Measurements from ENCODE around the gene DIRAS1. TPM values are rescaled to one million over a fixed set of nuclear protein-coding genes. Genes with fewer than 3 reads are reported as not detected.

Gene DIRAS1
- total RNA-seq, 1 experiment from 2014 or later, result 0.37 TPM

DNA sequence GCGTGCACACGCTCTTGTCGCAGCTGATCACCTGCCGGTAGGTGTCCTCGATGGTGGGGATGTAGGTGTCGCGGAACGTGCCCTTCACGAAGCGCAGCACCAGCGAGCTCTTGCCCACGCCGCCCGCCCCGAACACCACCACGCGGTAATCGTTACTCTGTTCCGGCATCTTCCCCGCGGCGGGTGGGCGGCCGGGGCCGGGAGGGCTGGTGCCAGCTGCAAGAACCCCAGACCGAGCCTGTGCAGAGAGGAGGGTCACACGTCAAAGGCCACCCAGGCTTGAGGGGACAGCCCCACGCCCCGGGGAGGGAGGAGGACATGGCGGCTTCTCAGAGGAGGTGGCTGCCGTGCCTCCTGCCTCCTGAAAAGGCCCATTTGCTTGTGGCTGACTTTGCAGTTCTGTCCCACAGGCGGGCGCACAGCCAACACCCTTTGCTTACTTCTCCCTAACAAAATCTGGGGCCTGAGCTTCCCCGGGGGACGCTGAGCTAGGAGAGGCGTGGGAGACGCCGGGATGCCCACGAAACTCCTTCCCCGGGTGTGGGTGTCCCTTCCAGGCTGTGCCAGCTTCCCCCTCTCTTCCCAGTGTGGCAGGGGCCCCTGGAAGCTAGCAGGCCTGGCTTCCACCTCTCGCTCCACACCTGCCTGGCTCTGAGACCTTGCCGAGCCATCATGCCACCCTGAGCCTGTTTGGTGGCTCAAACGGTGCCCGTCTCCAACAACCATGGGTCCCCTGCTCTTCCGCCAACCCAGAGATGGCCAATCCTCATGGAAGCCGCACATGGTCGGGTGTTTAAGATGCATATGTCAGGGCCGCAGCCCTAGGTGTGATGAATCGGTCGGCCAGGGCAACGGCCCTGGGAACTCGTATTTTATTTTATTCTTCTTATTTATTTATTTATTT is 3.3 kb downstream of the DIRAS1 start:
- CTCF ChIA-PET, result interaction anchor here (0.5 to 1.3 kb wide), 2 partner anchors 14 to 70 kb away, joined by 3 to 5 read pairs; no protein-coding TSS in a partner anchor
- Mint-ChIP-seq H3K4me3 (ENCODE audit: unreplicated experiment) (no peak overlapping the region), H3K36me3 (ENCODE audit: insufficient read depth, unreplicated experiment) (no peaks in the 10 kb centered on the region), H3K27ac (ENCODE audit: low read depth, unreplicated experiment) (no peak overlapping the region), H3K9me3 (ENCODE audit: unreplicated experiment) (peaks cover 9% of the 10 kb centered on the region), H3K4me1 (ENCODE audit: insufficient read depth, unreplicated experiment) (no peaks in the 10 kb centered on the region), H3K27me3 (ENCODE audit: insufficient read depth, unreplicated experiment) (no peaks in the 10 kb centered on the region)
- BruUV-seq (replicated peaks), result no TSS peak
- DNase-seq (ENCODE audit: unreplicated experiment), result no peak
- TF ChIP-seq, protein P1, sequence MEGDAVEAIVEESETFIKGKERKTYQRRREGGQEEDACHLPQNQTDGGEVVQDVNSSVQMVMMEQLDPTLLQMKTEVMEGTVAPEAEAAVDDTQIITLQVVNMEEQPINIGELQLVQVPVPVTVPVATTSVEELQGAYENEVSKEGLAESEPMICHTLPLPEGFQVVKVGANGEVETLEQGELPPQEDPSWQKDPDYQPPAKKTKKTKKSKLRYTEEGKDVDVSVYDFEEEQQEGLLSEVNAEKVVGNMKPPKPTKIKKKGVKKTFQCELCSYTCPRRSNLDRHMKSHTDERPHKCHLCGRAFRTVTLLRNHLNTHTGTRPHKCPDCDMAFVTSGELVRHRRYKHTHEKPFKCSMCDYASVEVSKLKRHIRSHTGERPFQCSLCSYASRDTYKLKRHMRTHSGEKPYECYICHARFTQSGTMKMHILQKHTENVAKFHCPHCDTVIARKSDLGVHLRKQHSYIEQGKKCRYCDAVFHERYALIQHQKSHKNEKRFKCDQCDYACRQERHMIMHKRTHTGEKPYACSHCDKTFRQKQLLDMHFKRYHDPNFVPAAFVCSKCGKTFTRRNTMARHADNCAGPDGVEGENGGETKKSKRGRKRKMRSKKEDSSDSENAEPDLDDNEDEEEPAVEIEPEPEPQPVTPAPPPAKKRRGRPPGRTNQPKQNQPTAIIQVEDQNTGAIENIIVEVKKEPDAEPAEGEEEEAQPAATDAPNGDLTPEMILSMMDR (IDR thresholded peaks at IDR 0.05; ENCODE audit: unreplicated experiment), result no peak
- intact Hi-C loops (cut with micrococcal nuclease), result no loop called here
- POLR2A ChIA-PET, result interaction anchor here (1.0 kb wide), 1 partner anchor 66 kb away, joined by 3 read pairs; the partner anchor contains the start of gene SGTA

DNA sequence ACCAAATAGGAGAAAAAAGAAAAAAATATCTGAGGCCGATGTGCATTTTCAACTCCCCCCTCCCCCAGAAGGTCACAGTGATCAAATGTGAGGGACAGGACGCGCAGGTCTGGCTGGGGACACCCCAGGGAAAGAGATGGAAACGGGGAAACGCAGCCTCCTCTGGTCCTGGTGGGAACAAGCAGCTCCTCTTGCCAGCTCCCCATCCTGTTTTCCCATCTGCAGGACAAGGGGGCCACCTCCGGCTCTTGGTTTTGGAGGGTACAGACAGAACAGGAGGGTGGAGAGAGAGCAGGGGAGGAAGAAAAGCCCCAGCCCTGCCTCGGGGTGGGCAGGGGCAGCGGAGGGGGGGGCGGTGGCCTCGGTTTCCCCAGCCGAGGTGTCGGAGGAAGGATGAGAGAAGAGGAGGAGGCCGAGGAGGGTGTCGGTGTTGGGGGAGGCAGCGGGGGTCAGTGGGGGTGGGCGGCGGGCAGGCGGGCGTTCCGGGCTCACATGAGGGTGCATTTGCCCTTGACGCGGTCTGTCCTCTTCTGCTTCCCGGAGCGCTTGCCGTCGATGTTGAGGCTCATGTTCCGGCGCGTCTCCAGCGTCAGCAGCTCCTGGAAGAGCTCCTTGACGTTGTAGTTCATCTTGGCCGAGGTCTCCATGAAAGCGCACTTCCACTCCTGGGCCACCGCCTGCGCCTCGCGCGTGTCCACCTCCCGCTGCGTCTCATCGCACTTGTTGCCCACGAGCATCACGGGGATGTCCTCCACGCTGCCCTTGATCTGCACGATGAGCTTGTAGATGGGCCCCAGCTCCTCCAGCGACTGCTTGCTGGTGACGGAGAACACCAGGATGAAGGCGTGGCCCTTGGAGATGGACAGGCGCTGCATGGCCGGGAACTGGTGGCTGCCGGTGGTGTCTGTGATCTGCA is 4.2 kb downstream of the DIRAS1 start:
- Mint-ChIP-seq H3K4me3 (ENCODE audit: unreplicated experiment) (no peak overlapping the region), H3K4me1 (ENCODE audit: insufficient read depth, unreplicated experiment) (no peaks in the 10 kb centered on the region), H3K27me3 (ENCODE audit: insufficient read depth, unreplicated experiment) (no peaks in the 10 kb centered on the region), H3K36me3 (ENCODE audit: insufficient read depth, unreplicated experiment) (no peaks in the 10 kb centered on the region), H3K27ac (ENCODE audit: low read depth, unreplicated experiment) (no peak overlapping the region), H3K9me3 (ENCODE audit: unreplicated experiment) (peaks cover 9% of the 10 kb centered on the region)
- TF ChIP-seq, protein P1 (IDR thresholded peaks at IDR 0.05; ENCODE audit: unreplicated experiment), result no peak
- intact Hi-C loops (cut with micrococcal nuclease), result no loop called here
- ChIA-PET POLR2A (interaction anchor here (1.0 kb wide), 1 partner anchor 67 kb away, joined by 3 read pairs; the partner anchor contains the start of gene SGTA), CTCF (no interaction called here)
- DNase-seq (ENCODE audit: unreplicated experiment), result no peak
- no TSS peak for BruUV-seq (replicated peaks)

DNA sequence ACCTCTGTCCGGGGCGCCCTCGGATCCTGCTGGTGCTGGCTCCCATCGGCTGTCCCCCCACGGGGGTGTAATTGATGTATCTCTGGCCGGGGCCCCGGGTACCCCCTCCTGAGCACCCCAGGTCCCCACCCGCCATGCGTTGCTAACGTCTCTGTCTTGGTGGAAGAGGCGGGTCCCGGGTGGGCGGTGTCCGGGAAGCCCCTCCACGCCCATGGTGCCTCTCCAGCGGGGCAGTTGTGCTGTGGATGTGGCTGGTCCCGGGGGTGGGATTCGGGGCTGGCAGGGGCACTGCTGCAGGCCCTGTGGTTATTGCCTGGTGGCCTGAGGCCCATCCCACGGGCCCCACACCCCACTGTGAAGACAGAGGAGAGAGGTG is 4.9 kb downstream of the DIRAS1 start:
- TF ChIP-seq, protein P1 (IDR thresholded peaks at IDR 0.05; ENCODE audit: unreplicated experiment), result no peak
- BruUV-seq (replicated peaks), result no TSS peak
- CTCF ChIA-PET, result no interaction called here
- H3K4me1 Mint-ChIP-seq (ENCODE audit: insufficient read depth, unreplicated experiment), result no peaks in the 10 kb centered on the region
- peaks cover 9% of the 10 kb centered on the region for H3K9me3 Mint-ChIP-seq (ENCODE audit: unreplicated experiment)
- H3K27ac Mint-ChIP-seq (ENCODE audit: low read depth, unreplicated experiment), result no peak overlapping the region
- DNase-seq (ENCODE audit: unreplicated experiment), result no peak
- no peak overlapping the region for H3K4me3 Mint-ChIP-seq (ENCODE audit: unreplicated experiment)
- H3K27me3 Mint-ChIP-seq (ENCODE audit: insufficient read depth, unreplicated experiment), result no peaks in the 10 kb centered on the region
- intact Hi-C loops (cut with micrococcal nuclease), result no loop called here
- H3K36me3 Mint-ChIP-seq (ENCODE audit: insufficient read depth, unreplicated experiment), result no peaks in the 10 kb centered on the region
- POLR2A ChIA-PET, result no interaction called here
